KMS-11 (cell line): ENCODE measurements around the gene LMNA.

Experiments used
- H2AFZ ChIP-seq: fragments of 200-600 bp; sonication (generic); 2 replicates; pipeline ENCODE4 v1.6.1; 2016; ENCODE audit warnings: antibody characterized with exemption, mixed run types, low read depth
- H3K27ac ChIP-seq: fragments of 200-600 bp; sonication (generic); 2 replicates; pipeline ENCODE4 v1.6.1; 2016; ENCODE audit warnings: mild to moderate bottlenecking, mixed run types
- H3K27me3 ChIP-seq: fragments of 200-600 bp; sonication (generic); 2 replicates; pipeline ENCODE4 v1.6.1; 2017; ENCODE audit warnings: mild to moderate bottlenecking, low read depth, mixed run types, moderate library complexity; ENCODE audit not compliant: insufficient read depth
- H3K36me3 ChIP-seq: fragments of 200-600 bp; sonication (generic); 2 replicates; pipeline ENCODE4 v1.6.1; 2017; ENCODE audit warnings: mild to moderate bottlenecking, mixed run types; ENCODE audit not compliant: insufficient read depth
- H3K4me1 ChIP-seq: fragments of 200-600 bp; sonication (generic); 2 replicates; pipeline ENCODE4 v1.6.1; 2016; ENCODE audit warnings: mild to moderate bottlenecking, low read depth, mixed run types; ENCODE audit not compliant: poor library complexity, severe bottlenecking
- H3K4me2 ChIP-seq: fragments of 200-600 bp; sonication (generic); 2 replicates; pipeline ENCODE4 v1.7.0; 2016; ENCODE audit warnings: mild to moderate bottlenecking, mixed run types
- H3K4me3 ChIP-seq: fragments of 200-600 bp; sonication (generic); IDR thresholded peaks from 2 replicates; pipeline ENCODE4 v1.6.1; 2017; ENCODE audit warnings: low read depth, low read length, mixed read lengths; ENCODE audit not compliant: insufficient read depth
- H3K79me2 ChIP-seq: fragments of 200-600 bp; sonication (generic); 2 replicates; pipeline ENCODE4 v1.6.1; 2016; ENCODE audit warnings: low read depth, mixed run types; ENCODE audit not compliant: insufficient read depth
- H3K9ac ChIP-seq: fragments of 200-600 bp; sonication (generic); 2 replicates; pipeline ENCODE4 v1.6.1; 2016; ENCODE audit warnings: mild to moderate bottlenecking, mixed run types
- H4K20me1 ChIP-seq: fragments of 200-600 bp; sonication (generic); 2 replicates; pipeline ENCODE4 v1.6.1; 2016; ENCODE audit warnings: mild to moderate bottlenecking, mixed run types; ENCODE audit not compliant: insufficient read depth
- CTCF ChIP-seq: fragments of 200-600 bp; sonication (generic); conservative IDR thresholded peaks from 2 replicates; pipeline ENCODE4 v1.6.1; 2017; ENCODE audit warnings: low read depth, mild to moderate bottlenecking, antibody characterized with exemption, low read length, moderate library complexity, mixed read lengths

The LMNA gene

GRCh38 chr1:156153362-156153761 is 38.9 kb downstream of the LMNA start, which contains the start of gene SEMA4A:
SEMA4A (plus strand) TSS chr1:156153585; CDS start chr1:156154579, 994 bp downstream.
- H3K79me2 ChIP-seq = no peaks in the 10 kb centered on the region
- no peak within 1 kb of the TSS for H3K9ac ChIP-seq
- no peak for TF ChIP-seq CTCF
- no peak within 1 kb of the TSS for H2AFZ ChIP-seq
- no peaks in the 10 kb centered on the region for H4K20me1 ChIP-seq
- no peaks in the 10 kb centered on the region for H3K36me3 ChIP-seq
- no peak within 1 kb of the TSS for H3K4me2 ChIP-seq
- peaks cover 9% of the 10 kb centered on the region for H3K4me1 ChIP-seq
- H3K27ac ChIP-seq = no peak within 1 kb of the TSS
- peaks cover 2% of the 10 kb centered on the region; the same call in 1 of the 2 replicates for H3K27me3 ChIP-seq
- H3K4me3 ChIP-seq = no peak within 1 kb of the TSS

- no peak overlapping the region for H3K4me3 ChIP-seq
- peaks cover 9% of the 10 kb centered on the region for H3K4me1 ChIP-seq
- no peak for TF ChIP-seq CTCF
- H3K36me3 ChIP-seq = no peaks in the 10 kb centered on the region
- no peak overlapping the region for H3K27ac ChIP-seq
- H3K9ac ChIP-seq = no peak overlapping the region
- no peaks in the 10 kb centered on the region for H3K79me2 ChIP-seq
- no peak overlapping the region for H3K4me2 ChIP-seq
- no peaks in the 10 kb centered on the region for H3K27me3 ChIP-seq
- H2AFZ ChIP-seq = no peak overlapping the region
- no peaks in the 10 kb centered on the region for H4K20me1 ChIP-seq
Observed at GRCh38 chr1:156154317-156154749, 39.8 kb downstream of the LMNA start.

- no peak overlapping the region for H2AFZ ChIP-seq
- H3K36me3 ChIP-seq = no peaks in the 10 kb centered on the region
- H3K79me2 ChIP-seq = no peaks in the 10 kb centered on the region
- H3K4me3 ChIP-seq = no peak overlapping the region
- H3K4me2 ChIP-seq = no peak overlapping the region
- no peaks in the 10 kb centered on the region for H4K20me1 ChIP-seq
- H3K9ac ChIP-seq = no peak overlapping the region
- no peaks in the 10 kb centered on the region for H3K27me3 ChIP-seq
- no peak overlapping the region for H3K27ac ChIP-seq
- no peak for TF ChIP-seq CTCF
- peaks cover 7% of the 10 kb centered on the region for H3K4me1 ChIP-seq
Observed at GRCh38 chr1:156155756-156156510, 41.4 kb downstream of the LMNA start.

- TF ChIP-seq CTCF = no peak
Observed at GRCh38 chr1:156157506-156157905, 43.0 kb downstream of the LMNA start.

More at GRCh38 chr1:156157506-156157905, 43.0 kb downstream of the LMNA start:
- Histone ChIP-seq H3K27me3 (no peaks in the 10 kb centered on the region), H3K36me3 (no peaks in the 10 kb centered on the region), H4K20me1 (no peaks in the 10 kb centered on the region), H3K4me3 (no peak overlapping the region), H3K27ac (no peak overlapping the region), H3K4me2 (no peak overlapping the region), H3K79me2 (no peaks in the 10 kb centered on the region), H2AFZ (no peak overlapping the region), H3K4me1 (no peaks in the 10 kb centered on the region), H3K9ac (no peak overlapping the region)
